Measurements from ENCODE around the gene HIPK1. TPM values are rescaled to one million over a fixed set of nuclear protein-coding genes. Genes with fewer than 3 reads are reported as not detected.

HIPK1 gene
- total RNA-seq, 1 experiment from 2014 or later: 41.5 TPM

GRCh38 chr1:113950908-113951307 is 21.8 kb downstream of the HIPK1 start:
- no peak overlapping the region for H3K4me3 ChIP-seq (ENCODE audit: low read depth in 2 of 2, low read length in 2 of 2)
- BruUV-seq (replicated peaks): no TSS peak
- no peaks in the 10 kb centered on the region for H3K4me1 ChIP-seq (ENCODE audit: control insufficient read depth, insufficient read depth, low read length)
- intact Hi-C loops (cut with micrococcal nuclease; ENCODE audit: unreplicated experiment) (no loop called here), in situ Hi-C loops (cut with HindIII; ENCODE audit: low pct_unique_long_range_greater_than_20kb, low sequenced_read_pairs) (no loop called here)
- ChIA-PET POLR2A (no interaction called here), CTCF (no interaction called here)
- H3K27me3 ChIP-seq (ENCODE audit: control insufficient read depth, insufficient read depth, low read length): no peaks in the 10 kb centered on the region
- no peak for DNase-seq (ENCODE audit: low read depth, low spot score)
- ATAC-seq: no peak
- H3K36me3 ChIP-seq (ENCODE audit: control insufficient read depth, insufficient read depth, low read length): peaks cover 10% of the 10 kb centered on the region
- H3K9me3 ChIP-seq (ENCODE audit: control insufficient read depth, insufficient read depth, low read depth, low read length): no peaks in the 10 kb centered on the region
- no peak overlapping the region for H3K27ac ChIP-seq (ENCODE audit: low read length)
- TF ChIP-seq SIN3A (IDR thresholded peaks at IDR 0.05; ENCODE audit: borderline replicate concordance, insufficient read depth, low read depth, low read length) (no peak), CTCF (IDR thresholded peaks at IDR 0.05) (no peak), TCF7L2 (IDR thresholded peaks at IDR 0.05; ENCODE audit: low read depth, low read length) (no peak), POLR2AphosphoS5 (IDR thresholded peaks at IDR 0.05; ENCODE audit: low read depth, low read length) (no peak), REST (IDR thresholded peaks at IDR 0.05; ENCODE audit: insufficient read depth in 1 of 2, low read depth in 2 of 2, low read length in 1 of 2) (no peak)

GRCh38 chr1:113951719-113952118 is 22.6 kb downstream of the HIPK1 start:
- Histone ChIP-seq H3K27me3 (ENCODE audit: control insufficient read depth, insufficient read depth, low read length) (no peaks in the 10 kb centered on the region), H3K4me1 (ENCODE audit: control insufficient read depth, insufficient read depth, low read length) (no peaks in the 10 kb centered on the region), H3K9me3 (ENCODE audit: control insufficient read depth, insufficient read depth, low read depth, low read length) (no peaks in the 10 kb centered on the region), H3K4me3 (ENCODE audit: low read depth in 2 of 2, low read length in 2 of 2) (no peak overlapping the region), H3K27ac (ENCODE audit: low read length) (no peak overlapping the region), H3K36me3 (ENCODE audit: control insufficient read depth, insufficient read depth, low read length) (peaks cover 10% of the 10 kb centered on the region)
- POLR2A ChIA-PET: interaction anchor here (0.6 kb wide), 1 partner anchor 761 kb away, joined by 3 read pairs; no protein-coding TSS in a partner anchor
- BruUV-seq (replicated peaks): no TSS peak
- in situ Hi-C loops (cut with HindIII; ENCODE audit: low pct_unique_long_range_greater_than_20kb, low sequenced_read_pairs) (no loop called here), intact Hi-C loops (cut with micrococcal nuclease; ENCODE audit: unreplicated experiment) (no loop called here)
- CTCF ChIA-PET: no interaction called here
- DNase-seq (ENCODE audit: low read depth, low spot score): no peak
- no peak for ATAC-seq
- no peak for TF ChIP-seq REST (IDR thresholded peaks at IDR 0.05; ENCODE audit: insufficient read depth in 1 of 2, low read depth in 2 of 2, low read length in 1 of 2)
- TF ChIP-seq SIN3A (IDR thresholded peaks at IDR 0.05; ENCODE audit: borderline replicate concordance, insufficient read depth, low read depth, low read length): no peak
- no peak for TF ChIP-seq CTCF (IDR thresholded peaks at IDR 0.05)
- TF ChIP-seq TCF7L2 (IDR thresholded peaks at IDR 0.05; ENCODE audit: low read depth, low read length): no peak
- TF ChIP-seq POLR2AphosphoS5 (IDR thresholded peaks at IDR 0.05; ENCODE audit: low read depth, low read length): no peak

Data from Panc1 (cell line).